Heart left ventricle (tissue), 16 donors: Measurements from ENCODE around the gene TOR3A. TPM values are rescaled to one million over a fixed set of nuclear protein-coding genes. Genes with fewer than 3 reads are reported as not detected.

ENCODE experiments used
- ATAC-seq, 4 donors: fragments of 200-7000 bp; cut with Tn5 transposase; one replicate each; pipeline ENCODE4 v1.9.1; 2020 to 2022; ENCODE audit warnings: moderate library complexity in 4 of 4, mild to moderate bottlenecking in 3 of 4, moderate number of reproducible peaks in 1 of 4
- DNase-seq, 5 donors: peaks; one replicate each; pipeline ENCODE4 v3.0.0-alpha.2; 2020
- H3K27ac ChIP-seq, 12 donors: fragments of 200-600 bp; sonication (generic) in 4 of 12; one replicate each; pipeline versions ENCODE4 v1.5.0 to v1.8.0; 2016 to 2022; ENCODE audit warnings: mild to moderate bottlenecking in 2 of 12
- H3K27me3 ChIP-seq, 9 donors: fragments of 200-600 bp; sonication (generic) in 2 of 9; one replicate each; pipeline versions ENCODE4 v1.5.1 to v1.8.0; 2016 to 2022; ENCODE audit warnings: mild to moderate bottlenecking in 3 of 9
- H3K36me3 ChIP-seq, 9 donors: fragments of 200-600 bp; sonication (generic) in 2 of 9; one replicate each; pipeline versions ENCODE4 v1.5.0 to v1.8.0; 2018 to 2022; ENCODE audit warnings: mild to moderate bottlenecking in 2 of 9
- H3K4me1 ChIP-seq, 12 donors: fragments of 200-600 bp; sonication (generic) in 4 of 12; one replicate each; pipeline versions ENCODE4 v1.5.0 to v1.8.0; 2016 to 2022; ENCODE audit warnings: mild to moderate bottlenecking in 3 of 12
- H3K4me3 ChIP-seq, 12 donors: fragments of 200-600 bp; sonication (generic) in 4 of 12; one replicate each; pipeline versions ENCODE4 v1.5.0 to v1.8.0; 2017 to 2022; ENCODE audit warnings: mild to moderate bottlenecking in 9 of 12, moderate library complexity in 4 of 12
- H3K9me3 ChIP-seq, 12 donors: fragments of 200-600 bp; sonication (generic) in 4 of 12; one replicate each; pipeline versions ENCODE4 v1.5.0 to v1.8.0; 2016 to 2022; ENCODE audit warnings: mild to moderate bottlenecking in 1 of 12
- POLR2A ChIP-seq, 2 donors: fragments of 450-650 bp; IDR thresholded peaks; one replicate each; pipeline ENCODE4 v1.6.1; 2017; ENCODE audit warnings: antibody characterized with exemption in 2 of 2, mild to moderate bottlenecking in 2 of 2, moderate library complexity in 2 of 2
- WGBS, 4 donors: extraction: QIAGEN DNeasy Blood & Tissue Kit in 2 of 4; methylation state at CpG; one replicate each; pipeline versions ENCODE4 v1.1.5 to v1.1.7; 2013 to 2018; 5-methylcytosine and 5-hydroxymethylcytosine counted together
- intact Hi-C, 10 donors: fragments of 100-400 bp; cut with DNase I; formaldehyde crosslinking; loops; one replicate each; pipeline versions ENCODE4 v1.11.1 to v1.14.2; 2022
- polyA plus RNA-seq, 2 donors: library from polyadenylated mRNA; stranded (reverse); fragments of 200-250 nt; gene quantifications; one replicate each; pipeline ENCODE4 v1.2.3, GENCODE V29; 2013
- total RNA-seq, 9 donors: library from RNA; depleted of rRNA in 2 of 9; stranded (reverse); fragments of >200 nt in 2 of 9; fragmentation: NEBNext Ultra II Directional in 3 of 9; extraction: Animal tissue kit (Norgen Biotek cat#: 25700) in 3 of 9; gene quantifications; one replicate each; pipeline versions ENCODE4 v1.1.0 to v1.2.4, GENCODE V29; 2016 to 2023
- TF ChIP-seq, protein P1 (sequence below), 12 donors: fragments of 200-600 bp; sonication (generic) in 4 of 12; IDR thresholded peaks; one replicate each; pipeline versions ENCODE4 v1.5.0 to v1.8.0; 2018 to 2022; ENCODE audit warnings: antibody characterized with exemption in 12 of 12, mild to moderate bottlenecking in 5 of 12
- donor health status: ischemic (EF 13 %, LVEDD 7.1; RV severe dilation, severe dysfunction).
- donor health status: healthy with polysubstance abuse.
- donor health status: DM: no; HTN: yes; CAD: no.
- donor health status: DM: no; HTN: no; CAD: no.
- donor health status: ischemic (EF 25% LVEDD 6.9; RV normal size, moderate dysfunction).
- donor health status: ischemic (EF 25% LVEDD 5.7; RV mildly dilated, moderate dysfunction).
- donor health status: healthy.
- donor health status: DM: yes; HTN: yes; CAD: no.
- donor health status: ischemic (EF 35%, LVEDD 5.7; RV mildly dilated, moderate dysfunction).
- donor health status: nonischemic (EF 11% LVEDD 7.7; RV severe dilation, severe dysfunction).
- donor health status: DM: yes; HTN: yes; CAD: no.
- donor health status: PGD.
- donor health status: ischemic (EF 29% LVEDD 5.4; RV normal size, mild dysfunction).
- donor health status: nonischemic (EF 23%, LVEDD 6.1; RV moderate dilation, normal function).

TOR3A gene
- total and polyA plus RNA-seq, 11 donors = 3.8 to 22.4 (median 9.9) TPM

DNA sequence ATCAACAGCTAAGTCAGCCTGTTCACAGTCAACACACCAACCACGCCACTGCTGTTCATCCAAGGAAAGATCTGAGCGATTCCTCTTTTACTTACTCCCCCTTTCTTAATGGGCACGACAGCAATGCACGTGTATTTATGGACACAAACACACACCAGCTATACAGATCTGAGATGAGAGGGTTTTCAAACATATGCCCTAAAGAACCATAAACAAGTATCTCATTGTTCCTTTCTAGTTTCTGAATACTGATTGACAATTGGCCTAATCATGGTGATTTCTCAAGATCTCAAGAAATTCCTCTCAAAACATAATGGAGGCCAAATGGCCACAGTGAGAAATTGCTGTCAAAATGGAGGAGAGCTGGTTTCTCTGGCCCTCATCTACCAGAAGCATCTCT is 18.0 kb downstream of the TOR3A start:
- ATAC-seq (no peak), DNase-seq (no peak)
- no peaks in the 10 kb centered on the region for H3K27me3 ChIP-seq
- no peak overlapping the region for H3K4me3 ChIP-seq
- peaks cover 0 to 59% (median 34%) of the 10 kb centered on the region in 9 donors for H3K36me3 ChIP-seq
- intact Hi-C loops = loop anchor here in 1 of 10 donors (10.0 kb wide), 1 partner anchor 195 kb away; the partner anchor contains the start of gene SOAT1
- H3K9me3 ChIP-seq = no peaks in the 10 kb centered on the region
- WGBS, 4 donors = 92 to 97% (median 96%) methylated on average over 4 of the region's 4 CpGs
- no peak overlapping the region for H3K27ac ChIP-seq
- H3K4me1 ChIP-seq = peaks cover 0 to 13% (median 3%) of the 10 kb centered on the region in 12 donors
- TF ChIP-seq, protein P1, sequence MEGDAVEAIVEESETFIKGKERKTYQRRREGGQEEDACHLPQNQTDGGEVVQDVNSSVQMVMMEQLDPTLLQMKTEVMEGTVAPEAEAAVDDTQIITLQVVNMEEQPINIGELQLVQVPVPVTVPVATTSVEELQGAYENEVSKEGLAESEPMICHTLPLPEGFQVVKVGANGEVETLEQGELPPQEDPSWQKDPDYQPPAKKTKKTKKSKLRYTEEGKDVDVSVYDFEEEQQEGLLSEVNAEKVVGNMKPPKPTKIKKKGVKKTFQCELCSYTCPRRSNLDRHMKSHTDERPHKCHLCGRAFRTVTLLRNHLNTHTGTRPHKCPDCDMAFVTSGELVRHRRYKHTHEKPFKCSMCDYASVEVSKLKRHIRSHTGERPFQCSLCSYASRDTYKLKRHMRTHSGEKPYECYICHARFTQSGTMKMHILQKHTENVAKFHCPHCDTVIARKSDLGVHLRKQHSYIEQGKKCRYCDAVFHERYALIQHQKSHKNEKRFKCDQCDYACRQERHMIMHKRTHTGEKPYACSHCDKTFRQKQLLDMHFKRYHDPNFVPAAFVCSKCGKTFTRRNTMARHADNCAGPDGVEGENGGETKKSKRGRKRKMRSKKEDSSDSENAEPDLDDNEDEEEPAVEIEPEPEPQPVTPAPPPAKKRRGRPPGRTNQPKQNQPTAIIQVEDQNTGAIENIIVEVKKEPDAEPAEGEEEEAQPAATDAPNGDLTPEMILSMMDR (IDR thresholded peaks at IDR 0.05) = no peak
- TF ChIP-seq POLR2A (IDR thresholded peaks at IDR 0.05) = no peak

DNA sequence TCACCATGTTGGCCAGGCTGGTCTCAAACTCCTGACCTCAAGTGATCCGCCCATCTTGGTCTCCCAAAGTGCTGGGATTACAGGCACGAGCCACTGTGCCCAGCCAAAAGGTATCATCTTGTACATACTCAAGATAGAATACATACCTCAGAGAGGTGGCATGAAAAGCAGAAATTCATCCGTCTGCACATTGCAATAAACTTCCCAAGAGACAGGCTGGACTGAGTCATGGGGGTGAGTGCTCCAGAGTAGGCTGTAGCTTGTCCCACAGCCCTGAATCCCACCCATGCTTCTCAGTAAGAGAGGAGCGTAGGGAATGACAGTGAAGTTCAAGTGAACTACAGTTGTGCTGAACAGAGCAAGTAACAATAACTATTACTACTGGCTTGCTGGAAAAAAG is 19.7 kb downstream of the TOR3A start:
- Histone ChIP-seq H3K27me3 (no peaks in the 10 kb centered on the region), H3K9me3 (no peaks in the 10 kb centered on the region), H3K4me1 (peaks cover 0 to 7% (median 0%) of the 10 kb centered on the region in 12 donors), H3K36me3 (peaks cover 0 to 47% (median 17%) of the 10 kb centered on the region in 9 donors), H3K4me3 (no peak overlapping the region), H3K27ac (no peak overlapping the region)
- intact Hi-C loops = no loop called here
- no peak for TF ChIP-seq POLR2A (IDR thresholded peaks at IDR 0.05)
- TF ChIP-seq, protein P1 (IDR thresholded peaks at IDR 0.05) = no peak
- WGBS, 4 donors = 96 to 97% (median 96%) methylated on average over 4 of the region's 4 CpGs
- ATAC-seq = no peak
- no peak for DNase-seq

DNA sequence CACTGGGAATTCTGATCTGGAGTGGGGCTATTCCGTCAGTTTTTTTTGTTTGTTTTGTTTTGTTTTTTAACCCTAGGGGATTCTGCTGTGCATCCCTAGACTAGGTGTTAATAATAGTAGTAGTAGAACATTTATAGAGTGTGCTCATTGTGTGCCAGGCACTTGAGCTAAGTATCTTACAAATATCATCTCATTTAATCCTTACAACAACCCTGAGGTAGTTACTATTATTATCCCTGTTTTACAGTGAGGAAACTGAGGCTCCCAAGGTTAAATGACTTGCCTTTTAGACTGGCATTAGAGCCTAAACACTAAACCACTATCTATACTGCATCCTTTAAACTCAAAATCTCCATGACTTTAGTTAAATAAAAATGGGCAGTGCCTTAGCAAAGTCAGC is 22.1 kb downstream of the TOR3A start:
- Histone ChIP-seq H3K4me1 (peaks cover 0 to 12% (median 2%) of the 10 kb centered on the region in 12 donors), H3K4me3 (no peak overlapping the region), H3K27ac (no peak overlapping the region), H3K27me3 (no peaks in the 10 kb centered on the region), H3K9me3 (no peaks in the 10 kb centered on the region), H3K36me3 (peaks cover 0 to 51% (median 20%) of the 10 kb centered on the region in 9 donors)
- ATAC-seq (no peak), DNase-seq (no peak)
- TF ChIP-seq, protein P1 (IDR thresholded peaks at IDR 0.05) = no peak
- TF ChIP-seq POLR2A (IDR thresholded peaks at IDR 0.05) = no peak
- intact Hi-C loops = no loop called here
- 94 to 97% (median 96%) methylated on average over 1 of the region's 1 CpG for WGBS, 4 donors

DNA sequence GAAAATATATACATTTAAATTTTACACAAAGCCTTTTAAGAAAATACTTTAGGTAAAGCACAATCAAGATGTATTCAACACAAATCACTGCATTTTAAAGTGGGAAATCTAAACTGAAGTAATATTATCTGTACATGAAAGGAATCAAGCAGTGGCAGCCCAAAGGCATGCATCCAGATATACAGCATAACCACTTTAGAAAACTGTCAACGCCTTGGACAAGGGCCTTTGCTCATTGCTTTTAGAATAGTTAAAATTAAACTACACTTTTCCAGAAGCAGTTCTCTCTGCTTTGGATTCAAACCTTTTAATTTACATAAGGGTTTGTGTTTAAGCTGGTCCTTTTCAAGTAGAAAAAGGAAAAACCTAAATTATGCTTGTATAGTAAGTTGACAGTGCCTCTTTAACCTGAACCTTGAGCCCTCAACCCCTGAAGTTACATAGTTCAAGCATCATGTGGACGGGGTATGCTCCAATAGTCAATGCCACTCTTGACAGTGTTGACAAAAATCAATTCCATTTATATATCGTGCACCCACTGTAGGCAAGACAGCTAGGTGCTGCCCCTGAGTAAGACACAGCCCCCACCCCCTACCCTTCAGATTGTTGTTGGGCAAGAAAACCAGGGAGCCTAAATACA is 22.9 kb downstream of the TOR3A start:
- peaks cover 0 to 58% (median 27%) of the 10 kb centered on the region in 9 donors for H3K36me3 ChIP-seq
- ATAC-seq (no peak), DNase-seq (no peak)
- H3K4me3 ChIP-seq = no peak overlapping the region
- no peaks in the 10 kb centered on the region for H3K9me3 ChIP-seq
- H3K27ac ChIP-seq = no peak overlapping the region
- no peaks in the 10 kb centered on the region for H3K27me3 ChIP-seq
- WGBS, 4 donors = 79 to 86% (median 84%) methylated on average over 3 of the region's 3 CpGs
- H3K4me1 ChIP-seq = peaks cover 0 to 12% (median 2%) of the 10 kb centered on the region in 12 donors
- intact Hi-C loops = no loop called here
- TF ChIP-seq, protein P1 (IDR thresholded peaks at IDR 0.05) = no peak
- TF ChIP-seq POLR2A (IDR thresholded peaks at IDR 0.05) = no peak
